SK-N-SH treated with all-trans-retinoic acid at 6 μM for 48 hours (cell line): ENCODE measurements around the gene LAG3.

ENCODE experiments used
- ATAC-seq: fragments of 200-7000 bp; cut with Tn5 transposase; 3 replicates; pipeline ENCODE4 v1.9.1; 2020; ENCODE audit warnings: mild to moderate bottlenecking, moderate library complexity
- ARNTL ChIP-seq: fragments of 450-650 bp; formaldehyde crosslinking; IDR thresholded peaks from 2 replicates; pipeline ENCODE4 v1.5.0; 2020; ENCODE audit warnings: low read depth, mild to moderate bottlenecking, moderate library complexity, borderline replicate concordance
- BACH2 ChIP-seq: fragments of 250-450 bp; sonication (Bioruptor Pico); IDR thresholded peaks from 2 replicates; pipeline ENCODE4 v1.9.0; 2021; ENCODE audit warnings: mild to moderate bottlenecking, borderline replicate concordance
- ESRRG ChIP-seq: fragments of 250-450 bp; sonication (Bioruptor Pico); IDR thresholded peaks from 2 replicates; pipeline ENCODE4 v1.6.1; 2021; ENCODE audit warnings: mild to moderate bottlenecking
- GLIS3 ChIP-seq: fragments of 250-450 bp; sonication (Bioruptor Pico); IDR thresholded peaks from 2 replicates; pipeline ENCODE4 v1.5.0; 2020; ENCODE audit warnings: mild to moderate bottlenecking, moderate library complexity
- ISL1 ChIP-seq: fragments of 250-450 bp; sonication (Bioruptor Pico); IDR thresholded peaks from 2 replicates; pipeline ENCODE4 v2.1.2; 2022; ENCODE audit warnings: mild to moderate bottlenecking, moderate library complexity
- OSR1 ChIP-seq: fragments of 250-450 bp; sonication (Bioruptor Pico); IDR thresholded peaks from 2 replicates; pipeline ENCODE4 v1.8.0; 2022; ENCODE audit warnings: moderate library complexity, mild to moderate bottlenecking, inconsistent platforms
- PPARA ChIP-seq: fragments of 250-450 bp; sonication (Bioruptor Pico); IDR thresholded peaks from 2 replicates; pipeline ENCODE4 v1.5.0; 2020; ENCODE audit warnings: mild to moderate bottlenecking, borderline replicate concordance
- RARB ChIP-seq: fragments of 250-450 bp; sonication (Bioruptor Pico); IDR thresholded peaks from 2 replicates; pipeline ENCODE4 v1.8.0; 2021; ENCODE audit warnings: mild to moderate bottlenecking, moderate library complexity
- TCF4 ChIP-seq: fragments of 250-450 bp; sonication (Bioruptor Pico); IDR thresholded peaks from 2 replicates; pipeline ENCODE4 v1.8.0; 2021; ENCODE audit warnings: mild to moderate bottlenecking, moderate library complexity, borderline replicate concordance
- ZC3H10 ChIP-seq: fragments of 250-450 bp; sonication (Bioruptor Pico); IDR thresholded peaks from 2 replicates; pipeline ENCODE4 v1.5.1; 2021; ENCODE audit warnings: mild to moderate bottlenecking, moderate library complexity
- ZFP3 ChIP-seq: fragments of 250-450 bp; sonication (Bioruptor Pico); IDR thresholded peaks from 2 replicates; pipeline ENCODE4 v1.5.0; 2020; ENCODE audit warnings: mild to moderate bottlenecking, moderate library complexity
- ZFP30 ChIP-seq: fragments of 450-650 bp; formaldehyde crosslinking; IDR thresholded peaks from 2 replicates; pipeline ENCODE4 v1.5.0; 2022; ENCODE audit warnings: mild to moderate bottlenecking, moderate library complexity
- ZNF565 ChIP-seq: fragments of 450-650 bp; formaldehyde crosslinking; conservative IDR thresholded peaks from 2 replicates; pipeline ENCODE4 v1.5.0; 2020; ENCODE audit warnings: low read depth, mild to moderate bottlenecking, moderate library complexity
- ZNF70 ChIP-seq: fragments of 450-650 bp; formaldehyde crosslinking; IDR thresholded peaks from 2 replicates; pipeline ENCODE4 v1.5.0; 2020; ENCODE audit warnings: mild to moderate bottlenecking, moderate library complexity
- ZNF8 ChIP-seq: fragments of 450-650 bp; formaldehyde crosslinking; IDR thresholded peaks from 2 replicates; pipeline ENCODE4 v1.5.0; 2020; ENCODE audit warnings: mild to moderate bottlenecking, moderate library complexity
- TF ChIP-seq, protein P1 (sequence below): fragments of 250-450 bp; sonication (Bioruptor Pico); IDR thresholded peaks from 2 replicates; pipeline ENCODE4 v1.8.0; 2021; ENCODE audit warnings: low read depth, mild to moderate bottlenecking, moderate library complexity, borderline replicate concordance
- TF ChIP-seq, protein P2 (sequence below): fragments of 250-450 bp; sonication (Bioruptor Pico); IDR thresholded peaks from 2 replicates; pipeline ENCODE4 v1.5.1; 2021; ENCODE audit warnings: mild to moderate bottlenecking, moderate library complexity
- TF ChIP-seq, protein P3 (sequence below): fragments of 250-450 bp; sonication (Bioruptor Pico); IDR thresholded peaks from 2 replicates; pipeline ENCODE4 v1.5.1; 2020; ENCODE audit warnings: low read depth, mild to moderate bottlenecking, moderate library complexity
- TF ChIP-seq, protein P4 (sequence below): fragments of 250-450 bp; sonication (Bioruptor Pico); IDR thresholded peaks from 2 replicates; pipeline ENCODE4 v1.8.0; 2020; ENCODE audit warnings: mild to moderate bottlenecking, moderate library complexity, borderline replicate concordance
- TF ChIP-seq, protein P5 (sequence below): fragments of 250-450 bp; sonication (Bioruptor Pico); IDR thresholded peaks from 2 replicates; pipeline ENCODE4 v1.5.0; 2020; ENCODE audit warnings: mild to moderate bottlenecking, moderate library complexity

LAG3 gene

DNA sequence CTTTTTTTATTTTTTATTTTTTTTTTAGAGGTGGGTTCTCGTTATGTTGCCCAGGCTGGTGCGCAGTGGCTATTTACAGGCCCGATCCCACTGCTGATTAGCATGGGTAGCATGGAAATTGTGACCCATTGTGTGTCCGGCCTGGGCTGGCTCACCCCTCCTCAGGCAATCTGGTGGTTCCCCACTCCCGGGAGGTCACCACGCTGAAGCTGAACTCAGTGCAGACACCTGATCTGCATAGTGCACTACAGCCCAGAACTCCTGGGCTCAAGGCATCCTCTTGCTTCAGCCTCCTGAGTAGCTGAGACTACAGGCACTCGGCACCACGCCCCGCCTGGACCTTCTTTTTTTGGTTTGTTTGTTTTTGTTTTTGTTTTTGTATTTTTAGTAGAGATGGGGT, 11.5 kb downstream of the LAG3 start (continued):
- TF ChIP-seq, protein P1, sequence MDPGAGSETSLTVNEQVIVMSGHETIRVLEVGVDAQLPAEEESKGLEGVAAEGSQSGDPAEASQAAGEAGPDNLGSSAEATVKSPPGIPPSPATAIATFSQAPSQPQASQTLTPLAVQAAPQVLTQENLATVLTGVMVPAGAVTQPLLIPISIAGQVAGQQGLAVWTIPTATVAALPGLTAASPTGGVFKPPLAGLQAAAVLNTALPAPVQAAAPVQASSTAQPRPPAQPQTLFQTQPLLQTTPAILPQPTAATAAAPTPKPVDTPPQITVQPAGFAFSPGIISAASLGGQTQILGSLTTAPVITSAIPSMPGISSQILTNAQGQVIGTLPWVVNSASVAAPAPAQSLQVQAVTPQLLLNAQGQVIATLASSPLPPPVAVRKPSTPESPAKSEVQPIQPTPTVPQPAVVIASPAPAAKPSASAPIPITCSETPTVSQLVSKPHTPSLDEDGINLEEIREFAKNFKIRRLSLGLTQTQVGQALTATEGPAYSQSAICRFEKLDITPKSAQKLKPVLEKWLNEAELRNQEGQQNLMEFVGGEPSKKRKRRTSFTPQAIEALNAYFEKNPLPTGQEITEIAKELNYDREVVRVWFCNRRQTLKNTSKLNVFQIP (CRISPR knock-in tag) = no peak
- TF ChIP-seq, protein P2, sequence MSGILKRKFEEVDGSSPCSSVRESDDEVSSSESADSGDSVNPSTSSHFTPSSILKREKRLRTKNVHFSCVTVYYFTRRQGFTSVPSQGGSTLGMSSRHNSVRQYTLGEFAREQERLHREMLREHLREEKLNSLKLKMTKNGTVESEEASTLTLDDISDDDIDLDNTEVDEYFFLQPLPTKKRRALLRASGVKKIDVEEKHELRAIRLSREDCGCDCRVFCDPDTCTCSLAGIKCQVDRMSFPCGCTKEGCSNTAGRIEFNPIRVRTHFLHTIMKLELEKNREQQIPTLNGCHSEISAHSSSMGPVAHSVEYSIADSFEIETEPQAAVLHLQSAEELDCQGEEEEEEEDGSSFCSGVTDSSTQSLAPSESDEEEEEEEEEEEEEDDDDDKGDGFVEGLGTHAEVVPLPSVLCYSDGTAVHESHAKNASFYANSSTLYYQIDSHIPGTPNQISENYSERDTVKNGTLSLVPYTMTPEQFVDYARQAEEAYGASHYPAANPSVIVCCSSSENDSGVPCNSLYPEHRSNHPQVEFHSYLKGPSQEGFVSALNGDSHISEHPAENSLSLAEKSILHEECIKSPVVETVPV (CRISPR knock-in tag) = no peak
- TF ChIP-seq, all 23 proteins: peak for 0

DNA sequence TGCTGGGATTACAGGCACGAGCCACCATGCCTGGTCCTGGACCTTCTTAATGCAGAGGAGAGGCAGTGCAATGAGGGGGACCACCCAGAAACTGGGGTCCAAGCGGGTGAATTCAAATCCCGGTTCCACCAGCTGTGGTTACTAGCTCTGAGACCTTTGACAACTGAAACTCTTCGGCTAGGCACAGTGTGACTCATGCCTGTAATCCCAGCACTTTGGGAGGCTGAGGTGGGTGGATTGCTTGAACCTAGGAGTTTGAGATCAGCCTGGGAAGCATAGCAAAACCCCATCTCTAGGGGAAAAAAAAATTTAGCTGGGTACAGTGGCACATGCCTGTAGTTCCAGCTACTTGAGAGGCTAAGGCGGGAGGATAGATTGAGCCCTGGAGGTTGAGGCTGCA, 12.0 kb downstream of the LAG3 start:
- no peak for ATAC-seq
- TF ChIP-seq GLIS3 (CRISPR knock-in tag) = no peak
- TF ChIP-seq, protein P3, sequence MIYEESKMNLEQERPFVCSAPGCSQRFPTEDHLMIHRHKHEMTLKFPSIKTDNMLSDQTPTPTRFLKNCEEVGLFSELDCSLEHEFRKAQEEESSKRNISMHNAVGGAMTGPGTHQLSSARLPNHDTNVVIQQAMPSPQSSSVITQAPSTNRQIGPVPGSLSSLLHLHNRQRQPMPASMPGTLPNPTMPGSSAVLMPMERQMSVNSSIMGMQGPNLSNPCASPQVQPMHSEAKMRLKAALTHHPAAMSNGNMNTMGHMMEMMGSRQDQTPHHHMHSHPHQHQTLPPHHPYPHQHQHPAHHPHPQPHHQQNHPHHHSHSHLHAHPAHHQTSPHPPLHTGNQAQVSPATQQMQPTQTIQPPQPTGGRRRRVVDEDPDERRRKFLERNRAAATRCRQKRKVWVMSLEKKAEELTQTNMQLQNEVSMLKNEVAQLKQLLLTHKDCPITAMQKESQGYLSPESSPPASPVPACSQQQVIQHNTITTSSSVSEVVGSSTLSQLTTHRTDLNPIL (CRISPR knock-in tag) = no peak
- no peak for TF ChIP-seq OSR1 (CRISPR knock-in tag)
- TF ChIP-seq ZNF70 (CRISPR knock-in tag) = no peak
- TF ChIP-seq, protein P4, sequence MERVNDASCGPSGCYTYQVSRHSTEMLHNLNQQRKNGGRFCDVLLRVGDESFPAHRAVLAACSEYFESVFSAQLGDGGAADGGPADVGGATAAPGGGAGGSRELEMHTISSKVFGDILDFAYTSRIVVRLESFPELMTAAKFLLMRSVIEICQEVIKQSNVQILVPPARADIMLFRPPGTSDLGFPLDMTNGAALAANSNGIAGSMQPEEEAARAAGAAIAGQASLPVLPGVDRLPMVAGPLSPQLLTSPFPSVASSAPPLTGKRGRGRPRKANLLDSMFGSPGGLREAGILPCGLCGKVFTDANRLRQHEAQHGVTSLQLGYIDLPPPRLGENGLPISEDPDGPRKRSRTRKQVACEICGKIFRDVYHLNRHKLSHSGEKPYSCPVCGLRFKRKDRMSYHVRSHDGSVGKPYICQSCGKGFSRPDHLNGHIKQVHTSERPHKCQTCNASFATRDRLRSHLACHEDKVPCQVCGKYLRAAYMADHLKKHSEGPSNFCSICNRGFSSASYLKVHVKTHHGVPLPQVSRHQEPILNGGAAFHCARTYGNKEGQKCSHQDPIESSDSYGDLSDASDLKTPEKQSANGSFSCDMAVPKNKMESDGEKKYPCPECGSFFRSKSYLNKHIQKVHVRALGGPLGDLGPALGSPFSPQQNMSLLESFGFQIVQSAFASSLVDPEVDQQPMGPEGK = no peak
- TF ChIP-seq, protein P5, sequence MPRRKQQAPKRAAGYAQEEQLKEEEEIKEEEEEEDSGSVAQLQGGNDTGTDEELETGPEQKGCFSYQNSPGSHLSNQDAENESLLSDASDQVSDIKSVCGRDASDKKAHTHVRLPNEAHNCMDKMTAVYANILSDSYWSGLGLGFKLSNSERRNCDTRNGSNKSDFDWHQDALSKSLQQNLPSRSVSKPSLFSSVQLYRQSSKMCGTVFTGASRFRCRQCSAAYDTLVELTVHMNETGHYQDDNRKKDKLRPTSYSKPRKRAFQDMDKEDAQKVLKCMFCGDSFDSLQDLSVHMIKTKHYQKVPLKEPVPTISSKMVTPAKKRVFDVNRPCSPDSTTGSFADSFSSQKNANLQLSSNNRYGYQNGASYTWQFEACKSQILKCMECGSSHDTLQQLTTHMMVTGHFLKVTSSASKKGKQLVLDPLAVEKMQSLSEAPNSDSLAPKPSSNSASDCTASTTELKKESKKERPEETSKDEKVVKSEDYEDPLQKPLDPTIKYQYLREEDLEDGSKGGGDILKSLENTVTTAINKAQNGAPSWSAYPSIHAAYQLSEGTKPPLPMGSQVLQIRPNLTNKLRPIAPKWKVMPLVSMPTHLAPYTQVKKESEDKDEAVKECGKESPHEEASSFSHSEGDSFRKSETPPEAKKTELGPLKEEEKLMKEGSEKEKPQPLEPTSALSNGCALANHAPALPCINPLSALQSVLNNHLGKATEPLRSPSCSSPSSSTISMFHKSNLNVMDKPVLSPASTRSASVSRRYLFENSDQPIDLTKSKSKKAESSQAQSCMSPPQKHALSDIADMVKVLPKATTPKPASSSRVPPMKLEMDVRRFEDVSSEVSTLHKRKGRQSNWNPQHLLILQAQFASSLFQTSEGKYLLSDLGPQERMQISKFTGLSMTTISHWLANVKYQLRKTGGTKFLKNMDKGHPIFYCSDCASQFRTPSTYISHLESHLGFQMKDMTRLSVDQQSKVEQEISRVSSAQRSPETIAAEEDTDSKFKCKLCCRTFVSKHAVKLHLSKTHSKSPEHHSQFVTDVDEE (CRISPR knock-in tag) = no peak
- no peak for TF ChIP-seq ARNTL (CRISPR knock-in tag)
- TF ChIP-seq ISL1 = no peak
- TF ChIP-seq, protein P1 (CRISPR knock-in tag) = no peak
- no peak for TF ChIP-seq PPARA (CRISPR knock-in tag)
- TF ChIP-seq ZNF565 (CRISPR knock-in tag) = no peak
- TF ChIP-seq ESRRG = no peak
- no peak for TF ChIP-seq ZFP3 (CRISPR knock-in tag)
- no peak for TF ChIP-seq ZC3H10
- no peak for TF ChIP-seq ZFP30 (CRISPR knock-in tag)
- TF ChIP-seq, protein P2 (CRISPR knock-in tag) = no peak
- TF ChIP-seq ZNF8 (CRISPR knock-in tag) = no peak
- TF ChIP-seq RARB (CRISPR knock-in tag) = no peak

DNA sequence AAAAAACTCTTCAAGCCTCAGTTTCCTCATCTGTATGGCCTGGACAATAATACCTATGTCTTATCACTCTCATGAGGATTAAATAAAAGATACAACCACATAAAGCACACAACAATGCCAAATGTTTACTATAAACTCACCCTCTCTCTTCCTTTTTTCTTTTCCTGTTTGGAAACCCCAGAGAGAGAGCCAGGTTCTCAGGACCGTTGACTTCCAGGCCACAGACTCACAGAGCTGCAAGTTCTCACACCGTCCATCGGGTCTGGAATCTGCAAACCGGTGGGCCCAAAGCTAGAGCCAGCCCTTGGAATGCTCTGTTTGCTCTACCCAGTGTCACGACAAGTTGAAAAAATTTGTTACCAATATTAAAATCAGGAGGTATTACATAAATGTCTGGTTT, 12.4 kb downstream of the LAG3 start:
- no peak for ATAC-seq
- TF ChIP-seq, protein P5 (CRISPR knock-in tag) = no peak
- TF ChIP-seq, protein P2 (CRISPR knock-in tag) = no peak
- TF ChIP-seq ZNF70 (CRISPR knock-in tag) (no peak), BACH2 (CRISPR knock-in tag) (no peak), TCF4 (CRISPR knock-in tag) (no peak), PPARA (CRISPR knock-in tag) (no peak)
